ENCODE results near the gene COL21A1.

COL21A1 gene

DNA sequence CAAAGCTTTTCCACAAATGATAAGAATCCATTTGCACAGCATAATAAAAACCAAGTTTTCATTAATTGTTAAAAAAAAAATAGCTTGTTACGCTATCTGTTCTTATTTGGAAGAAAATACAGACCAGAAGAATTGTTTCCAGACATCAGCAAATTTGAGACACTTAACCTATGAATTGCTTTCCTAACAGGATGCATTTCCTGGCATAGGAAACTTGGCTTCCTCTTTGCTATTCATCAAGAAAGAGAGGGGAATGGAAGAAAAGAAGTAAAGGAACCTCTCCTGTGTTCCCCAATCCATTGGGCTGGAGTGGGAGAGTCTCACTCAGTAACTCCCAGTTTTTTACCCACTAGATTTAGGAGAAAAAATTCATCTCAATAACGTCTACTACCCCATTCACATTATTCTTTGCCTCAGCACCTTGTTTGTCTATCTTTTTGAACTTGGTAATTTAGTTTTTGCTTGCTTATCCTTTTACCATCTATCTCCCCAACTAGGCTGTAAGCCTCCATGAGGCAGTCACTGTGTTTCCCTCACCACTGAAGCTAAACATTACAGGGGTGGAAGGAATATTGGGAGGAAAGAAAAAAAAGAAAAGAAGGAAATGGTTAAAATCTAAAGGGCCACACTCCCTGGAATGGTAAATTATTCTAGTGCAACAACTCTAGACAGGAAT lies 150.3 kb downstream of the COL21A1 start:
- CTCF ChIA-PET: no interaction called here
- POLR2A ChIA-PET: no interaction called here
- no peak for TF ChIP-seq ELF4 (IDR thresholded peaks at IDR 0.05)
- no peak for TF ChIP-seq SP1 (IDR thresholded peaks at IDR 0.05)
- TF ChIP-seq LEF1 (IDR thresholded peaks at IDR 0.05; ENCODE audit: borderline replicate concordance): no peak
- no peak for TF ChIP-seq BHLHE40 (IDR thresholded peaks at IDR 0.05; ENCODE audit: borderline replicate concordance)
- TF ChIP-seq FOXM1 (IDR thresholded peaks at IDR 0.05; ENCODE audit: borderline replicate concordance): no peak
- TF ChIP-seq FOXK2 (IDR thresholded peaks at IDR 0.05): no peak
- TF ChIP-seq, protein P1, sequence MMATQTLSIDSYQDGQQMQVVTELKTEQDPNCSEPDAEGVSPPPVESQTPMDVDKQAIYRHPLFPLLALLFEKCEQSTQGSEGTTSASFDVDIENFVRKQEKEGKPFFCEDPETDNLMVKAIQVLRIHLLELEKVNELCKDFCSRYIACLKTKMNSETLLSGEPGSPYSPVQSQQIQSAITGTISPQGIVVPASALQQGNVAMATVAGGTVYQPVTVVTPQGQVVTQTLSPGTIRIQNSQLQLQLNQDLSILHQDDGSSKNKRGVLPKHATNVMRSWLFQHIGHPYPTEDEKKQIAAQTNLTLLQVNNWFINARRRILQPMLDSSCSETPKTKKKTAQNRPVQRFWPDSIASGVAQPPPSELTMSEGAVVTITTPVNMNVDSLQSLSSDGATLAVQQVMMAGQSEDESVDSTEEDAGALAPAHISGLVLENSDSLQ (IDR thresholded peaks at IDR 0.05): no peak
- TF ChIP-seq NFRKB (IDR thresholded peaks at IDR 0.05): no peak
- TF ChIP-seq SUZ12 (IDR thresholded peaks at IDR 0.05): no peak
- DNase-seq (ENCODE audit: extremely low spot score): no peak

GRCh38 chr6:56096541-56096940 lies 150.8 kb downstream of the COL21A1 start:
- ChIA-PET POLR2A (no interaction called here), CTCF (no interaction called here)
- TF ChIP-seq FOXK2 (IDR thresholded peaks at IDR 0.05) (no peak), HDGF (IDR thresholded peaks at IDR 0.05; ENCODE audit: borderline replicate concordance) (no peak), CTBP1 (IDR thresholded peaks at IDR 0.05; ENCODE audit: borderline replicate concordance) (no peak), BHLHE40 (IDR thresholded peaks at IDR 0.05; ENCODE audit: borderline replicate concordance) (no peak), NFRKB (IDR thresholded peaks at IDR 0.05) (no peak), ARNT (IDR thresholded peaks at IDR 0.05) (no peak), FOXA1 (IDR thresholded peaks at IDR 0.05) (no peak), FOXM1 (IDR thresholded peaks at IDR 0.05; ENCODE audit: borderline replicate concordance) (no peak), TARDBP (IDR thresholded peaks at IDR 0.05) (no peak), SUZ12 (IDR thresholded peaks at IDR 0.05) (no peak)
- TF ChIP-seq, protein P1 (IDR thresholded peaks at IDR 0.05): no peak
- no peak for DNase-seq (ENCODE audit: extremely low spot score)

- TF ChIP-seq ELF4 (IDR thresholded peaks at IDR 0.05) (no peak), NFRKB (IDR thresholded peaks at IDR 0.05) (no peak), BHLHE40 (IDR thresholded peaks at IDR 0.05; ENCODE audit: borderline replicate concordance) (no peak), LEF1 (IDR thresholded peaks at IDR 0.05; ENCODE audit: borderline replicate concordance) (no peak), L3MBTL2 (conservative IDR thresholded peaks at IDR 0.05) (no peak), FOXA1 (IDR thresholded peaks at IDR 0.05) (no peak), CTBP1 (IDR thresholded peaks at IDR 0.05; ENCODE audit: borderline replicate concordance) (no peak), ZNF384 (IDR thresholded peaks at IDR 0.05) (no peak), FOXK2 (IDR thresholded peaks at IDR 0.05) (no peak), TARDBP (IDR thresholded peaks at IDR 0.05) (no peak), ARNT (IDR thresholded peaks at IDR 0.05) (no peak), SUZ12 (IDR thresholded peaks at IDR 0.05) (no peak), FOXM1 (IDR thresholded peaks at IDR 0.05; ENCODE audit: borderline replicate concordance) (no peak), SP1 (IDR thresholded peaks at IDR 0.05) (no peak), HDGF (IDR thresholded peaks at IDR 0.05; ENCODE audit: borderline replicate concordance) (no peak)
- TF ChIP-seq, protein P1 (IDR thresholded peaks at IDR 0.05): no peak
- CTCF ChIA-PET: no interaction called here
- DNase-seq (ENCODE audit: extremely low spot score): no peak
- POLR2A ChIA-PET: no interaction called here
Measured at GRCh38 chr6:56093776-56094175, 153.6 kb downstream of the COL21A1 start.

- no peak for DNase-seq (ENCODE audit: extremely low spot score)
- TF ChIP-seq, protein P1 (IDR thresholded peaks at IDR 0.05): no peak
- no peak for TF ChIP-seq BHLHE40 (IDR thresholded peaks at IDR 0.05; ENCODE audit: borderline replicate concordance)
- TF ChIP-seq FOXA1 (IDR thresholded peaks at IDR 0.05): no peak
- TF ChIP-seq SUZ12 (IDR thresholded peaks at IDR 0.05): no peak
- TF ChIP-seq FOXK2 (IDR thresholded peaks at IDR 0.05): no peak
- no peak for TF ChIP-seq ZNF384 (IDR thresholded peaks at IDR 0.05)
- no peak for TF ChIP-seq LEF1 (IDR thresholded peaks at IDR 0.05; ENCODE audit: borderline replicate concordance)
- TF ChIP-seq FOXM1 (IDR thresholded peaks at IDR 0.05; ENCODE audit: borderline replicate concordance): no peak
- no peak for TF ChIP-seq CTBP1 (IDR thresholded peaks at IDR 0.05; ENCODE audit: borderline replicate concordance)
- no peak for TF ChIP-seq TARDBP (IDR thresholded peaks at IDR 0.05)
- TF ChIP-seq ARNT (IDR thresholded peaks at IDR 0.05): no peak
- TF ChIP-seq HDGF (IDR thresholded peaks at IDR 0.05; ENCODE audit: borderline replicate concordance): no peak
- no peak for TF ChIP-seq ELF4 (IDR thresholded peaks at IDR 0.05)
- POLR2A ChIA-PET: no interaction called here
- CTCF ChIA-PET: no interaction called here
Measured at GRCh38 chr6:56091159-56091869, 156.1 kb downstream of the COL21A1 start.

- ChIA-PET POLR2A (no interaction called here), CTCF (no interaction called here)
- no peak for TF ChIP-seq HDGF (IDR thresholded peaks at IDR 0.05; ENCODE audit: borderline replicate concordance)
- TF ChIP-seq BHLHE40 (IDR thresholded peaks at IDR 0.05; ENCODE audit: borderline replicate concordance): no peak
- no peak for TF ChIP-seq TARDBP (IDR thresholded peaks at IDR 0.05)
- TF ChIP-seq L3MBTL2 (conservative IDR thresholded peaks at IDR 0.05): no peak
- TF ChIP-seq, protein P1 (IDR thresholded peaks at IDR 0.05): no peak
- TF ChIP-seq SUZ12 (IDR thresholded peaks at IDR 0.05): no peak
- no peak for TF ChIP-seq CTBP1 (IDR thresholded peaks at IDR 0.05; ENCODE audit: borderline replicate concordance)
- no peak for TF ChIP-seq SP1 (IDR thresholded peaks at IDR 0.05)
- no peak for TF ChIP-seq LEF1 (IDR thresholded peaks at IDR 0.05; ENCODE audit: borderline replicate concordance)
- TF ChIP-seq FOXM1 (IDR thresholded peaks at IDR 0.05; ENCODE audit: borderline replicate concordance): no peak
- TF ChIP-seq ZNF384 (IDR thresholded peaks at IDR 0.05): no peak
- no peak for TF ChIP-seq NFRKB (IDR thresholded peaks at IDR 0.05)
- TF ChIP-seq FOXK2 (IDR thresholded peaks at IDR 0.05): no peak
- no peak for TF ChIP-seq ARNT (IDR thresholded peaks at IDR 0.05)
- DNase-seq (ENCODE audit: extremely low spot score): no peak
Measured at GRCh38 chr6:56088641-56089040, 158.7 kb downstream of the COL21A1 start.
